ENCODE data around the gene RPRD1B.

DNA sequence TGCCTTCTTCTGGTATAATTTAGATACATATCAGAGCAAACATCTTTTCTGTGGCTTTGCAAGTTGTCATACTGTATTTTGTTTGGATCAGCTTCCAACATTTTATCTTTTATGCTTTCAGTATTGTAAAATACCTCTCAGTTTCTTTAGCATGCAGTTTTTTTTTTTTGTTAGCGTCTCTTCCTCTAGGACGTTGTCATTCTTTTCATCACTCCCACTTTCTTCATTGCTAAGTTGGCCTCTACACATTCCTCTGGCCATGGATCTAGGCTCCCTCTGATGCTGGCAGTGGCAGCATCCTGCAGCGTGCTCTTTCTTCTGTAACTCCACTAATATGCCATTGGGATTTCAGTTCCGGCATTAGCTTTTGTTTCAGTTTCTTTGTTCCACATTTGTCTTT lies 21.7 kb downstream of the RPRD1B start:
- TF ChIP-seq POLR2A (IDR thresholded peaks at IDR 0.05; ENCODE audit: insufficient read depth in 1 of 2, low read depth in 2 of 2, low read length in 2 of 2), result no peak
- no peak for TF ChIP-seq FOXP1 (IDR thresholded peaks at IDR 0.05)
- no peak for TF ChIP-seq FOXP1 (CRISPR knock-in tag; IDR thresholded peaks at IDR 0.05)
- no peak for TF ChIP-seq GPN1 (CRISPR knock-in tag; IDR thresholded peaks at IDR 0.05; ENCODE audit: borderline replicate concordance)
- TF ChIP-seq ZFX (CRISPR knock-in tag; IDR thresholded peaks at IDR 0.05; ENCODE audit: low read depth), result no peak
- no peak for TF ChIP-seq ZNF292 (CRISPR knock-in tag; IDR thresholded peaks at IDR 0.05; ENCODE audit: borderline replicate concordance, low read depth)
- TF ChIP-seq KAT8 (CRISPR knock-in tag; IDR thresholded peaks at IDR 0.05), result no peak
- TF ChIP-seq ZNF34 (CRISPR knock-in tag; IDR thresholded peaks at IDR 0.05; ENCODE audit: borderline replicate concordance), result no peak
- TF ChIP-seq BCL3 (CRISPR knock-in tag; IDR thresholded peaks at IDR 0.05), result no peak
- TF ChIP-seq, protein P1, sequence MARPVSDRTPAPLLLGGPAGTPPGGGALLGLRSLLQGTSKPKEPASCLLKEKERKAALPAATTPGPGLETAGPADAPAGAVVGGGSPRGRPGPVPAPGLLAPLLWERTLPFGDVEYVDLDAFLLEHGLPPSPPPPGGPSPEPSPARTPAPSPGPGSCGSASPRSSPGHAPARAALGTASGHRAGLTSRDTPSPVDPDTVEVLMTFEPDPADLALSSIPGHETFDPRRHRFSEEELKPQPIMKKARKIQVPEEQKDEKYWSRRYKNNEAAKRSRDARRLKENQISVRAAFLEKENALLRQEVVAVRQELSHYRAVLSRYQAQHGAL (CRISPR knock-in tag; IDR thresholded peaks at IDR 0.05; ENCODE audit: not compliant biosample characterization), result no peak
- TF ChIP-seq SMAD1 (CRISPR knock-in tag; IDR thresholded peaks at IDR 0.05; ENCODE audit: borderline replicate concordance, low read depth), result no peak
- TF ChIP-seq TFDP2 (CRISPR knock-in tag; IDR thresholded peaks at IDR 0.05), result no peak
- TF ChIP-seq PHF20 (CRISPR knock-in tag; IDR thresholded peaks at IDR 0.05), result no peak
- no peak for TF ChIP-seq TAF1 (CRISPR knock-in tag; IDR thresholded peaks at IDR 0.05)
